IPS-20b (cell line): ENCODE measurements around the gene TENM4.
A peak's percentile ranks its signal among the peaks of the same experiment; 100 is the strongest.

Experiments
- H3K27ac ChIP-seq: one replicate; pipeline ENCODE4 v1.5.1; 2013; ENCODE audit warnings: low read length
- H3K27me3 ChIP-seq: 2 replicates; pipeline ENCODE4 v1.6.1; 2013; ENCODE audit warnings: mild to moderate bottlenecking, low read length, inconsistent platforms; ENCODE audit not compliant: insufficient read depth
- H3K36me3 ChIP-seq: 2 replicates; pipeline ENCODE4 v1.6.1; 2013; ENCODE audit warnings: low read depth, mild to moderate bottlenecking, inconsistent platforms, low read length, moderate library complexity; ENCODE audit not compliant: insufficient read depth
- H3K4me1 ChIP-seq: 2 replicates; pipeline ENCODE4 v1.6.1; 2013; ENCODE audit warnings: mild to moderate bottlenecking, control low read depth, inconsistent platforms, low read length, moderate library complexity; ENCODE audit not compliant: insufficient read depth
- H3K4me3 ChIP-seq: 2 replicates; pipeline ENCODE4 v1.5.1; 2013; ENCODE audit warnings: mild to moderate bottlenecking, low read length, inconsistent platforms
- H3K9ac ChIP-seq: 2 replicates; pipeline ENCODE4 v1.6.1; 2013; ENCODE audit warnings: low read depth, mild to moderate bottlenecking, inconsistent platforms, low read length, moderate library complexity
- H3K9me3 ChIP-seq: 2 replicates; pipeline ENCODE4 v1.6.1; 2013; ENCODE audit warnings: mild to moderate bottlenecking, low read depth, low read length, inconsistent platforms; ENCODE audit not compliant: insufficient read depth

The TENM4 gene

DNA sequence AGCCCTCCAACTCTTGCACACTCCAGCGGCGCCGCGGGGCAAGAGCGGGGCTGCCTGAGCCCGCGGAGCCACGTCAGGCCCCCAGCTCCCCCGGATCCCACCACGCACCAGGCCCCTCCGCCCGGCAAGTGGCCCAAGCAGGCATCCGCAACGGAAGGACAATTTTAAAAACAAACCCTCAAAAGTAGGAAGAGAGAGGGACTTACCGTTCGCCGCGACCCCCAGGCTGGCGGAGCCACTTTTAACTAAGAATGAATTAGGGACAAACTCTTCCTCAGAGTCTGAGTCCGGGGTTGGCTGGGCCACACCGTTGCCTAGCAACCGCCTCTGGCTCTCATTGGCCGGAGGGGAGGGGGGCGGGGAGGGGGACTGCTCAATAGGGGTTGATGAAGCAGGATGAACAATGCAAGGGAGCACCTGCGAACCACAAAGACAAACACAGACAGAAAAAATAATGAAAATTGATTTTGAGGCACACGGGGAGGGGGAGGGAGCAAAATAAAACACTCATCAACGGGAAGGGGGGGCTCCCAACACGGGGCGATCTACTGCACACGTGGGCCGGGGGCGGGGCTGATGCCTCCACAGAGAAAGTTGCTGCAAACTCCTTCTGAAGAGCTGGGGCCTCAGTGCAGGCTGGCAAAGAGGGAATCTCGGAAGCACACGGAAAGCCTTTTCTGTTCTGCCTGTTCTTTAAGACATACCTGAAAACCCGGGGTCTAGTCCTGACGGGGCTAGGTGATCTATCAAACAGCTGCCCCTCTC lies 478.7 kb downstream of the TENM4 start:
- peaks cover 6% of the 10 kb centered on the region; the same call in 1 of the 2 replicates for H3K4me1 ChIP-seq
- H3K9me3 ChIP-seq: no peaks in the 10 kb centered on the region
- H3K9ac ChIP-seq: peak overlapping the region; percentile 51; the same call in 1 of the 2 replicates
- peak overlapping the region; percentile 73 for H3K4me3 ChIP-seq
- no peaks in the 10 kb centered on the region for H3K36me3 ChIP-seq
- peaks cover 14% of the 10 kb centered on the region for H3K27me3 ChIP-seq
- no peak overlapping the region for H3K27ac ChIP-seq

DNA sequence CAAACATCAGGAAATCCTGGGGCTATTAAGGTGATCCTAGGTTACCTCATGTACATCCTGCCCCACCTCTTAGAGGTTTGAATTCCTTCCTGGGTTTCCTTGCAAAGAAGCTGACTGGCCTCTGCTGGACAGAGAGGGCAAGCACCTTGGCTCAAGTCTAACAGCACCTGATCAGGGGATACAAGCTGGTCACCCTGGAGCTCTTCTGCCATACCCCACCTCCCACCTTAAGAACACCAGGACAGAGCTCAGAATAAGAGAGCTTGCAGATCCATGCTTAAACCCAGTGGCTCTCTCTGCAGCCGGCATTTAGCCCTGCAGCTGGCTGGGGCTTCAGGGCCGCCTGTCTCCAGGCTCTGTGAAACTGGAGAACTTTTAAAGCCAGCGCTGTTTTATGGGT lies 479.6 kb downstream of the TENM4 start:
- Histone ChIP-seq H3K36me3 (no peaks in the 10 kb centered on the region), H3K4me3 (peak overlapping the region; percentile 73), H3K9ac (no peak overlapping the region), H3K27me3 (peaks cover 14% of the 10 kb centered on the region), H3K27ac (no peak overlapping the region), H3K4me1 (peaks cover 6% of the 10 kb centered on the region; the same call in 1 of the 2 replicates), H3K9me3 (no peaks in the 10 kb centered on the region)

DNA sequence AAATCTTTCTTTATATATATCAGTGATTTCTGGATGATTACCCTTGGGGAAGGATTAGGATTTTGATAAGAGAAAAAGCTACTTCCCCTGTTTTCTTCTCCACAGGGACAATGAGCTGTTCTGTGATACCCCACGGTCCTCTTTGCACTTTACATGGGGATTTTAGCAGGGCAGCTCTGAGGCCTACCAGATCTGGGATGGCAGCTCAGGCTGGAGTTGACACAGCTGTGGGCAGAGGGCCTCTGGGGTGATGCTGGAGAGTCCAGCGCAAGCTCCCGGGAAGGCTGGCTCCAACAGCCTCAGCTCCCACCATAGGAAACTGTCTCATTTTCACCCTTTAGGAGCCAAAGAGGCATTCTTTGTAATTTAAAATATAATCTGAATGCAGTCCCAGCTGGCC lies 482.4 kb downstream of the TENM4 start:
- peaks cover 14% of the 10 kb centered on the region for H3K27me3 ChIP-seq
- H3K4me3 ChIP-seq: no peak overlapping the region
- no peak overlapping the region for H3K27ac ChIP-seq
- H3K9me3 ChIP-seq: no peaks in the 10 kb centered on the region
- no peaks in the 10 kb centered on the region for H3K36me3 ChIP-seq
- peaks cover 6% of the 10 kb centered on the region; the same call in 1 of the 2 replicates for H3K4me1 ChIP-seq
- H3K9ac ChIP-seq: no peak overlapping the region

DNA sequence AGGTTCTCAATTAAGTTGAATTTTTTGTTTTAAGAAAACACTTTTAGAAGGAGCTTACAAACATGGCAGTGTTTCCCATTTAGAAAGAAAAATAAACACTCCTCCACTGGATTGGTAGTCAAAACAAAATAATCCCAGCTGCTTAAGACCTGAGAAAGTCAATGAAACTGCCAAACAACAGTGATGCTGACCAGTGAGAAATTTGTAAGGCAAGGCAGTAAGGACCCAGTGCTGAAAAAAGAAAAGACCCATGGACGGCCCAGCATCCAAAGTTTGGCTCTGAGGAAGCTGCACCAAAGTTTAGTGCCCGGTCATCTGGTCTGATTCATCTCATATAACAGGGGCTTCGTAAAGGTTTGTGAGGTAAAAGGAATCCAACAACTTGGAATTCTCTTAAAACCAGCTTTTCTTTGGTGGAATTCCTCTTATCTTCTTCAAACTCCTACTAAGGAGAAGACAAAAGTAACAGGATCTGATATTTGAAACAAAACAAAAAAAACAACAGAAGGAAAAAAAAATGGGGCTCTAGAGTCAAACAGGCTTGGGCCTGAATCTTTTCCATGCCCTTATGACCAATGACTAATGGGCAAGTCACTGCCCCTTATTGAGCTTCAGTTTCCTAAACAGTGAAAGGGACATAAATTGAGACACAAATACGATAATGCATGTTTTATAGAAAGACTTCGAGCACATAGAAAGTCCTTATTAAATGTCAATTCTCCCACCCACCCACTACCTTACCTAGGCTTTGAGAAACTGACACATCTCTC lies 483.2 kb downstream of the TENM4 start:
- H3K27ac ChIP-seq: no peak overlapping the region
- peaks cover 6% of the 10 kb centered on the region; the same call in 1 of the 2 replicates for H3K4me1 ChIP-seq
- H3K36me3 ChIP-seq: no peaks in the 10 kb centered on the region
- peaks cover 6% of the 10 kb centered on the region; the same call in 1 of the 2 replicates for H3K27me3 ChIP-seq
- H3K9me3 ChIP-seq: no peaks in the 10 kb centered on the region
- H3K9ac ChIP-seq: no peak overlapping the region
- H3K4me3 ChIP-seq: no peak overlapping the region

DNA sequence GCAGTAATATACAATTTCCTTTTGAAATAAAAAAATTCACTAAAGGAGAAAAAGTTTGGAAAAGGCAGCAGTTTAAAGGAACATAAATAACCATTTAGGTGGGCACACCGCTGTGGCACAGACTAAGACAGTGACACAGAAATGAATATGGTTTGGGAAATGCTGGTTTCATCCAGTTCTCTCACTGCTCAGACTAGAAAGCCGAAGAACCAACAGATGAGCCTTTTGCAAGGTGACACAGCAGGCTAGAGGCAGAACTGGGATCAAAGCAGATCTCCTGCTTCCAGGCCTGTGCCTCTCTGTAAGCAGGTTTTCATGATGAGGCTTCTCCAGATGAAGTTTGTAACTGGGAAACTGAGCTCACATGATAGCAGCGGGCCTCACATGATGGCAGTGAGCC lies 486.1 kb downstream of the TENM4 start:
- H3K4me3 ChIP-seq: no peak overlapping the region
- H3K36me3 ChIP-seq: no peaks in the 10 kb centered on the region
- no peaks in the 10 kb centered on the region for H3K27me3 ChIP-seq
- H3K27ac ChIP-seq: no peak overlapping the region
- H3K9ac ChIP-seq: no peak overlapping the region
- H3K4me1 ChIP-seq: no peaks in the 10 kb centered on the region
- no peaks in the 10 kb centered on the region for H3K9me3 ChIP-seq

DNA sequence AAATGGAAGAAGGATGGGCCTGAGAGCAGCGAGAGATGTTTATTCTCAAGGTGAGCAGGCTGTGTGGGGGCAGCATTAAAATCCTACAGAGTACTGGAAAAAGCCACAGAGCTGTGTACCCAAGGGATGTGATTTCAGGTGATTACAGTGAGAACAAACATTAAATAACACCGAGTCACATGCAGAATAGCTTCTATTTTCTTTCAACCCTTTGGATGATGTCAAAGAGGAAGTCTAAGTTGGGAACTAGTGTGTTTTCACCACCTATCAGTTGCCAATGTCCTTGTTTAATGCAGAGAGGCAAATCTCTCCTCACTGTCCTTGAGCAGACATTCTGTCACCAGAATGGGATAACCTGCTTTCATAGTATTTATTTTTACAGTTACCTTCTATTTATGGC lies 486.6 kb downstream of the TENM4 start:
- H3K36me3 ChIP-seq: no peaks in the 10 kb centered on the region
- no peaks in the 10 kb centered on the region for H3K27me3 ChIP-seq
- no peak overlapping the region for H3K27ac ChIP-seq
- H3K9ac ChIP-seq: no peak overlapping the region
- H3K4me3 ChIP-seq: no peak overlapping the region
- no peaks in the 10 kb centered on the region for H3K9me3 ChIP-seq
- no peaks in the 10 kb centered on the region for H3K4me1 ChIP-seq

DNA sequence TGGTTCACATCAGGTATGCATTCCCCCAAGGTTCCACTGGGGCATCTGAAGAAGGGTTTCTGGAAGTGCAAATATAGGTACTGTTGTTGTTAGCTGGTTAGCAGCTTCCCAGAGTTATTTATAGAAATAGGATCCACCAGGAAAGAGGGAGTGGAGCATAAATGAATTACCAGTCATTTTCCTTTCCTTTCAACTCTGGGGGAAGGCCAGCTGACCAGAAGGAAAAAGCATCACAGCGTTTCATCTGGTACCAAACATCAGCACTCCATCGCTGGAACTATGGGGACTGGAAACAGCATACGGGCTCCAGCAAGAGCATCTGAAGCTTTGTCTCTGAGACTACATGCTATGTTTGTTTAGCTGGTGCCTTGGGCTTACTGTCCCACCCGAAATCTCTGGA lies 487.9 kb downstream of the TENM4 start:
- Histone ChIP-seq H3K4me1 (no peaks in the 10 kb centered on the region), H3K27me3 (no peaks in the 10 kb centered on the region), H3K9me3 (no peaks in the 10 kb centered on the region), H3K9ac (no peak overlapping the region), H3K36me3 (no peaks in the 10 kb centered on the region), H3K27ac (no peak overlapping the region), H3K4me3 (no peak overlapping the region)

DNA sequence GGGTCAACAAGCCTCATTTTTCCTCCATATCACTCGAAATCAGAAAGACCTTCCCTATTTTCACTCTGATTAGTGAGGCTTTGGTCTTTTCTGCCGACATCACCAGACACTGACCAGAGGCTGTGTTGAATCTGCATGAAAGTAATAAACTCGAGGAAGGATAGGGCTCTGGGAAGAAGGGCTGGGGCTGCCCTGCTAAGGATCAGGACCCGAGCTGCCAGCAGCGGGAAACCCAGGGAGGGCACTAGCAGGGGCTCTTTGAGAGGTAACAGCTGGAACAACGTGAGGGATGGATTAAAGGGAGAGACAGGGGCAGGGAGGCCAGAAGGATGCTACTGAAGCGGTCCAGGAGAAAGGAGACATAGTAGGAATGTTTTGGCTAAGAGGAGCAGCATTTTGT lies 488.7 kb downstream of the TENM4 start:
- Histone ChIP-seq H3K27ac (no peak overlapping the region), H3K27me3 (no peaks in the 10 kb centered on the region), H3K36me3 (no peaks in the 10 kb centered on the region), H3K4me3 (no peak overlapping the region), H3K9me3 (no peaks in the 10 kb centered on the region), H3K4me1 (no peaks in the 10 kb centered on the region), H3K9ac (no peak overlapping the region)

DNA sequence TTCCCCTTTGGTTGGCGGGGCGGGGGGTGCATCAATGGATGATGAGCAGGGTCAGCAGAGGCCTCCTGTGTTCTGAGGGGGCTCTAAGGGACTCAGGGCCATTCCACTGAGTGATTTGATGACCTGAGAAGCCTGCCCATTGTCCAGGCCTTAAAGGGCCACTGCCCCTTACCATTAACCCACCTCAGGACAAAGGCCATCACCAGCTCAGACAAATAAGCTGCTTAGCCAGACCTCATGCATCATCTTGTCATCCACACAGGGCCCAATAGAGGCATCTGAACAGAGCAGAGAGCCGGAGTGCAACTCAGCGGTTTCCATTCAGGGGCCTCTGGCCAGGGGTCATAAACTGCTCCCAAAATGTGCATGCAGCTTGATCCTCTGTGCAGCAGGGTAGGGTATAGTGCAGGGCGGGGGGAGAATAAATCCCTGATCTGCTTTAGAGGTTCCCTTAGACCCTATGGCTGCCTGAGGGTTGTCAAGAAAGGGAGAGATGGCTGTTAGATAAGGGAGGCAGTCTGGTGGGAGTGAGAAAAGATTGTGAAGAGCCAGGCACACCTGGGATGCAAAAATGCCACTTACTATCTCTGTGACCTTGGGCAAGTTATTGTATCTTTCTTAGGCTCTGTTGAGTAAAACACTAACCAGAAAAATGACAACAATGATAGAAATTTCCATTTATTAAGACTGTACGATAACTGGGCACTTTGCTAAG lies 490.7 kb downstream of the TENM4 start:
- Histone ChIP-seq H3K27ac (no peak overlapping the region), H3K27me3 (no peaks in the 10 kb centered on the region), H3K4me1 (no peaks in the 10 kb centered on the region)

DNA sequence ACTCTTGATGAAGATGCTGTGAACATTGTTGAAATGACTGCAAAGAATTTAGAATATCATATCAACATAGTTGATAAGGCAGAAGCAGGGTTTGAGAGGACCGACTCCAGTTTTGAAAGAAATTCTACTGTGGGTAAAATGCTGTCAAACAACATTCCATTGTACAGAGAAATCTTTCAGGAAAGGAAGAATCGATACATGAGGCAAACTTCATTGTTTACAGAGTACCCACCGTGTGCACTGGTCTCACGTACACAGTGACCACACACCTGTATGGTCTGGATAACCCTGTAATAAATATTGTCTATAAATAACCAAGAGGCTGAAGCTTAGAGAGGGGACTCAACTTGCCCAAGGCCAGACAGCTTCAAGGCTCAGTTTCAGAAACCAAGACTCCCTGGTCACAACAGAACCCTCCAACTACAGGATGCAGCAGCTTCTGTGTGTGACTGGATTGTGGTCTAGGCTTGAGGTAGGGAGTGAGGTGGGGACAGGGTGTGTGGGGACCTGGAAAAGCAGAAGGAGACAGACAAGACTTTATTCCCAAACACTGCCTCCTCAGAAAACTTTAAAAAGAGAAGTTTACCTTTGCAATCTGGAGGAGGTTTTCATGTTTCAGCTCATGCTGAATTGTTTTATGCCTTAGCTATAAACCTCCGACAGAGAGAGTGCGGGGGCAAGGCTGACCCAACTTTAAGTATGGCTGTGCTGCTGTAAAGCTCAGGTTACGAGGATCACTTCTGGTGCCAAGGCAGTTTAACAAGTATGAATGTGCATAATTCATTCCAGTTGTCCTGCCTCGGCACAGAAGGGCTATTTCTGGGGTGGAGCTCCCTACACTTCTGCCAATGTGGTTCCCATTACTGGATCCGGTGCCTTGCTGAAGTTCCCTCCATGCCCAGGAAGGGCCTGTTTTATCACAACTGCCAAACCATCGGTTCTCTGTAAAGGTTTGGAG lies 493.6 kb downstream of the TENM4 start:
- Histone ChIP-seq H3K4me3 (no peak overlapping the region), H3K27me3 (no peaks in the 10 kb centered on the region), H3K4me1 (0 out of 2 replicates have a peak, but pooled peaks cover 3% of the 10 kb centered on the region), H3K36me3 (no peaks in the 10 kb centered on the region), H3K9me3 (no peaks in the 10 kb centered on the region), H3K9ac (no peak overlapping the region), H3K27ac (no peak overlapping the region)

More for the DNA sequence above, 490.7 kb downstream of the TENM4 start:
- no peaks in the 10 kb centered on the region for H3K36me3 ChIP-seq
- no peak overlapping the region for H3K9ac ChIP-seq
- H3K9me3 ChIP-seq: no peaks in the 10 kb centered on the region
- no peak overlapping the region for H3K4me3 ChIP-seq

DNA sequence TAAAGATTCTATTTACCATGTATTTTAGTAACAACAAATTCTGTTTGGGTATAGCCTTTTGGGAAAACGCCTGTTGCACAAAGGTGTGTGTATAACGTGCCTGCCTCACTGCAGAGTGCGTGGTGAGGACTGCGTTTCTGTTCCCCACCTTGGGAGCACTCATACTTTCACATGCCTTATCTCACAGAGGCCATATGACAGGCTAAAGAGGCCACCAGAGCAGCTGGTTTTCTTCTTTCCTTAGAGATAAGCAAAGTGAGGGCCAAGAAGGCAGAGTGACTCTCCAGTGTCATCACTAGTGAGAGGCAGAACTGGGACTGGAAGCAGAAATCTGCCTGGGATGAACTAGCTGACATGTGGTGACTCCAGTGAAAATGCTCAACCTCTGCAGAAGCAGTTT lies 497.0 kb downstream of the TENM4 start:
- Histone ChIP-seq H3K4me1 (peaks cover 17% of the 10 kb centered on the region), H3K9ac (no peak overlapping the region), H3K27me3 (no peaks in the 10 kb centered on the region), H3K36me3 (no peaks in the 10 kb centered on the region), H3K27ac (no peak overlapping the region), H3K4me3 (no peak overlapping the region), H3K9me3 (no peaks in the 10 kb centered on the region)
